KMS-11 (cell line): Measurements from ENCODE around the gene ASB7.
A peak's percentile ranks its signal among the peaks of the same experiment; 100 is the strongest.

Experiments used
- H2AFZ ChIP-seq: fragments of 200-600 bp; sonication (generic); 2 replicates; pipeline ENCODE4 v1.6.1; 2016; ENCODE audit warnings: antibody characterized with exemption, mixed run types, low read depth
- H3K27ac ChIP-seq: fragments of 200-600 bp; sonication (generic); 2 replicates; pipeline ENCODE4 v1.6.1; 2016; ENCODE audit warnings: mild to moderate bottlenecking, mixed run types
- H3K27me3 ChIP-seq: fragments of 200-600 bp; sonication (generic); 2 replicates; pipeline ENCODE4 v1.6.1; 2017; ENCODE audit warnings: mild to moderate bottlenecking, low read depth, mixed run types, moderate library complexity; ENCODE audit not compliant: insufficient read depth
- H3K36me3 ChIP-seq: fragments of 200-600 bp; sonication (generic); 2 replicates; pipeline ENCODE4 v1.6.1; 2017; ENCODE audit warnings: mild to moderate bottlenecking, mixed run types; ENCODE audit not compliant: insufficient read depth
- H3K4me1 ChIP-seq: fragments of 200-600 bp; sonication (generic); 2 replicates; pipeline ENCODE4 v1.6.1; 2016; ENCODE audit warnings: mild to moderate bottlenecking, low read depth, mixed run types; ENCODE audit not compliant: poor library complexity, severe bottlenecking
- H3K4me2 ChIP-seq: fragments of 200-600 bp; sonication (generic); 2 replicates; pipeline ENCODE4 v1.7.0; 2016; ENCODE audit warnings: mild to moderate bottlenecking, mixed run types
- H3K4me3 ChIP-seq: fragments of 200-600 bp; sonication (generic); IDR thresholded peaks from 2 replicates; pipeline ENCODE4 v1.6.1; 2017; ENCODE audit warnings: low read depth, low read length, mixed read lengths; ENCODE audit not compliant: insufficient read depth
- H3K79me2 ChIP-seq: fragments of 200-600 bp; sonication (generic); 2 replicates; pipeline ENCODE4 v1.6.1; 2016; ENCODE audit warnings: low read depth, mixed run types; ENCODE audit not compliant: insufficient read depth
- H3K9ac ChIP-seq: fragments of 200-600 bp; sonication (generic); 2 replicates; pipeline ENCODE4 v1.6.1; 2016; ENCODE audit warnings: mild to moderate bottlenecking, mixed run types
- H4K20me1 ChIP-seq: fragments of 200-600 bp; sonication (generic); 2 replicates; pipeline ENCODE4 v1.6.1; 2016; ENCODE audit warnings: mild to moderate bottlenecking, mixed run types; ENCODE audit not compliant: insufficient read depth
- TF ChIP-seq, protein P1 (sequence below): fragments of 200-600 bp; sonication (generic); conservative IDR thresholded peaks from 2 replicates; pipeline ENCODE4 v1.6.1; 2017; ENCODE audit warnings: low read depth, mild to moderate bottlenecking, antibody characterized with exemption, low read length, moderate library complexity, mixed read lengths

The ASB7 gene, protein sequence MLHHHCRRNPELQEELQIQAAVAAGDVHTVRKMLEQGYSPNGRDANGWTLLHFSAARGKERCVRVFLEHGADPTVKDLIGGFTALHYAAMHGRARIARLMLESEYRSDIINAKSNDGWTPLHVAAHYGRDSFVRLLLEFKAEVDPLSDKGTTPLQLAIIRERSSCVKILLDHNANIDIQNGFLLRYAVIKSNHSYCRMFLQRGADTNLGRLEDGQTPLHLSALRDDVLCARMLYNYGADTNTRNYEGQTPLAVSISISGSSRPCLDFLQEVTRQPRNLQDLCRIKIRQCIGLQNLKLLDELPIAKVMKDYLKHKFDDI

DNA sequence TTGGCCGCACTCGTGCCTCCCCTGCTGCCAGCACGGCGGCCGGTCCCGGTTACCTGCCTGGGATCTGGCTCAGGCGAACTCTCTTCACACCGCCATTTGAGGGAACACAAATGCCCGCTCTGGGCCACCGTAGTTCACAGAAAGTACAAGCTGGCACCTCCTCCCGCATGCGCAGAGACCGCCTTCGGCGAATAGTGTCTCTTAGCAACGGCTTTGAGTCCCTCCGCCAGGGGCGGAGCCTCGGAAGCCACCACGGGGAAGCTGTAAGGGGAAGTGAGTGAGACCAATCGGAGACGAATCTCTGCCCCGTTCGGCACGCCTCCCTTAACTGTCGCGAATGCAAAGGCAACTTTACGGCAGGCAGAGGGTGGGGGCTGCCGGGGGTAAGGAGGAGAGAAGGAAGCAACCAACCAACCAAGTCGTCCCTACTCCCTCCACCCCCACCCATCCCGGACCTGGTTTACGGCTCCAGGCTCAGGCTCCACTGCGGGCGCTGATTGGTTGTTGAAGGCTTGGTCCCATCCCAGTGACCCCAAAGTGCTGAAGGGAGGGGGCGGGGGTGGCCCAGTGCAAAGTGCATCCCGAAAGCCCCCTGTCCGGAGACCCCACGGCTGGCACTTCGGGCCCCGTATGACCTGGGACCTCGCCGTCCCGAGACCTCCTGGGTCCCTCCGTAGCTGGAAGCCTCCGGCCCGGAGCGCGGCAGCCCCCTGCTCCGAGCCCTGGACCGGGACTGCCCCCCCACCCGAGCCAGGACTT is at the start of gene ASB7, which contains the start of gene LINS1:
TSS of gene ASB7 (plus strand) at position 526 of the 759 bp plus-strand sequence. CDS start 9,628 bp downstream, outside the sequence.
TSS of gene LINS1 (minus strand) at position 121 of the 759 bp plus-strand sequence. CDS start 21,342 bp downstream, outside the sequence.
- Histone ChIP-seq H2AFZ (peak within 1 kb of the TSS; percentile 75), H3K9ac (peak within 1 kb of the TSS; percentile 56), H4K20me1 (no peaks in the 10 kb centered on the region), H3K36me3 (no peaks in the 10 kb centered on the region), H3K4me3 (no peak within 1 kb of the TSS), H3K27ac (peak within 1 kb of the TSS; percentile 52), H3K4me1 (peaks cover 25% of the 10 kb centered on the region), H3K4me2 (peak within 1 kb of the TSS; percentile 99), H3K27me3 (no peaks in the 10 kb centered on the region), H3K79me2 (peaks cover 52% of the 10 kb centered on the region)
- TF ChIP-seq, protein P1, sequence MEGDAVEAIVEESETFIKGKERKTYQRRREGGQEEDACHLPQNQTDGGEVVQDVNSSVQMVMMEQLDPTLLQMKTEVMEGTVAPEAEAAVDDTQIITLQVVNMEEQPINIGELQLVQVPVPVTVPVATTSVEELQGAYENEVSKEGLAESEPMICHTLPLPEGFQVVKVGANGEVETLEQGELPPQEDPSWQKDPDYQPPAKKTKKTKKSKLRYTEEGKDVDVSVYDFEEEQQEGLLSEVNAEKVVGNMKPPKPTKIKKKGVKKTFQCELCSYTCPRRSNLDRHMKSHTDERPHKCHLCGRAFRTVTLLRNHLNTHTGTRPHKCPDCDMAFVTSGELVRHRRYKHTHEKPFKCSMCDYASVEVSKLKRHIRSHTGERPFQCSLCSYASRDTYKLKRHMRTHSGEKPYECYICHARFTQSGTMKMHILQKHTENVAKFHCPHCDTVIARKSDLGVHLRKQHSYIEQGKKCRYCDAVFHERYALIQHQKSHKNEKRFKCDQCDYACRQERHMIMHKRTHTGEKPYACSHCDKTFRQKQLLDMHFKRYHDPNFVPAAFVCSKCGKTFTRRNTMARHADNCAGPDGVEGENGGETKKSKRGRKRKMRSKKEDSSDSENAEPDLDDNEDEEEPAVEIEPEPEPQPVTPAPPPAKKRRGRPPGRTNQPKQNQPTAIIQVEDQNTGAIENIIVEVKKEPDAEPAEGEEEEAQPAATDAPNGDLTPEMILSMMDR: no peak

DNA sequence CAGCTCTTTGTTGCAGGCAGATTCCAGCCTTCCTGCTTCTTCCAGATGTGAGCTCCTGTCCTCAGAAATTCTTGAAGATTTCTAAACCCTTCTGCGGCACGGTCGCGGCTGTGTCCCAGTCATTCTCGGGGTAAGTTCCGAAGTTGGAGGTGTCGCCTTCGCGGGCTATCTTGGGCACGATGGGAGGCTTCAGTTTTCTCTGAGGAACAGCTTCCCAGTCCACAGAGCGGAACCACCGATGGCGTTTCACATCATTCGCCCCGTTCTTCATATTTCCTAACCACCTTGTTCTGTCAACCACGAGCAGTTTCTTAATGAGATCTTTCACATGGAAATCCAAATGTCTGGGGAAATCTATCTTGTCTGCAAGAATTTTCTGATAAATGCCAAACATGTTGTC is 48.9 kb upstream of the ASB7 start:
- H3K79me2 ChIP-seq: no peaks in the 10 kb centered on the region
- no peak overlapping the region for H2AFZ ChIP-seq
- H3K36me3 ChIP-seq: no peaks in the 10 kb centered on the region
- no peaks in the 10 kb centered on the region for H4K20me1 ChIP-seq
- no peaks in the 10 kb centered on the region for H3K4me1 ChIP-seq
- TF ChIP-seq, protein P1: no peak
- H3K27ac ChIP-seq: no peak overlapping the region
- no peak overlapping the region for H3K4me3 ChIP-seq
- no peak overlapping the region for H3K4me2 ChIP-seq
- no peaks in the 10 kb centered on the region for H3K27me3 ChIP-seq
- no peak overlapping the region for H3K9ac ChIP-seq

DNA sequence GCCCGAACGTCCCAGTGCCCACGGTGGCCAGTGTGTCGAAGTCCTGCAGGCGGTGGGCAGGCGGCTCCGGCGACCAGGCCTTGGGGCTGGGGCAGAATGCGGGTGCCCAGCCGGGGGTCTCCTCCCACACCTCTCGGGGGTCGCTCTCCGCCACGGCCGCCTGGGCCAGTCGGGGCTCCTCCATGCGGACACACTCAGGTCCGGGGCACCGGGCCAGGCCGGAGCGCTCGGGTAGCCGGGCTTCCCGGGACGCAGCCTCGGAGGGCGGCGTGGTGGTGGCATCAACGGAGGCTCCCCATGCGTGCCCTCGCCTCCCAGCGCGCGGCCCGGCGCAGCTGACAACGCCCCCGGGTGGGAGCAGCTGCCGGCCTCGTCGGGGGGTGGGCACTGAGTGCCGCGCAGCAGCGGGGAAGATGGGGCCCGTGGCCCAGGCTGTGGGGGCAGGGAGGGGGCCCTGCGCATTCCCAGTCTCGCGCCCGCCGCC is 43.6 kb upstream of the ASB7 start:
- H2AFZ ChIP-seq: no peak overlapping the region
- no peaks in the 10 kb centered on the region for H3K79me2 ChIP-seq
- H4K20me1 ChIP-seq: no peaks in the 10 kb centered on the region
- H3K4me3 ChIP-seq: no peak overlapping the region
- no peak overlapping the region for H3K27ac ChIP-seq
- no peak overlapping the region for H3K9ac ChIP-seq
- TF ChIP-seq, protein P1: no peak
- H3K4me2 ChIP-seq: no peak overlapping the region
- H3K36me3 ChIP-seq: no peaks in the 10 kb centered on the region
- no peaks in the 10 kb centered on the region for H3K27me3 ChIP-seq
- H3K4me1 ChIP-seq: no peaks in the 10 kb centered on the region

DNA sequence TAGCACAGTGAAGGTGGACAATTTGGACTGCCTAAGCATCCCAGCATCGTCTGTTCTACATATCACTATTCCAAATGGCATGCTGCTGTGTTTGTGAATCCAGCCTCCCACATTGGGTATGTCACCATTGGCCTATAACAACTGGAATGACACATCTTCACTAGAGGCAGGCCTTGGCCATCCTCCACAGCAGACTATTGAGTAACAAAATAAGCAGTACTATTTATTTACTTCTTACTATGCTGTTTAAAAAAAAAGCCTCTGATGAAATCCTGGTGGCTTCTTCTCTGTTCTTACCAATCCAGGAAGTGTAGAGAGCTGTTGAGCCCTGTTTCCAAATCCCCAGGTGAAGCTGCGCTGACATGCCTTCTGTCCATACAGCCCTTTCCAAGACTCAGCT is 43.1 kb upstream of the ASB7 start:
- Histone ChIP-seq H3K9ac (no peak overlapping the region), H2AFZ (no peak overlapping the region), H3K4me3 (no peak overlapping the region), H3K4me2 (no peak overlapping the region), H4K20me1 (no peaks in the 10 kb centered on the region), H3K27me3 (no peaks in the 10 kb centered on the region), H3K4me1 (no peaks in the 10 kb centered on the region), H3K36me3 (no peaks in the 10 kb centered on the region), H3K79me2 (no peaks in the 10 kb centered on the region), H3K27ac (no peak overlapping the region)
- TF ChIP-seq, protein P1: no peak
